Mesenchymal stem cell (in vitro differentiated cells and primary cell): ENCODE data around the gene PID1.

Source experiments
- DNase-seq: peaks from one replicate; pipeline ENCODE4 v3.0.0-alpha.2; 2013
- H2AFZ ChIP-seq: one replicate; pipeline ENCODE4 v1.6.1; 2013; ENCODE audit warnings: low read depth, mild to moderate bottlenecking, control low read depth, inconsistent platforms, low read length, moderate library complexity
- H2AK5ac ChIP-seq: 2 replicates; pipeline ENCODE4 v1.6.1; 2013; ENCODE audit warnings: low read length, moderate library complexity, mild to moderate bottlenecking, inconsistent platforms; ENCODE audit not compliant: severe bottlenecking
- H2BK120ac ChIP-seq: one replicate; pipeline ENCODE4 v1.6.1; 2013; ENCODE audit warnings: low read depth, mild to moderate bottlenecking, inconsistent platforms, low read length, moderate library complexity
- H2BK12ac ChIP-seq, 2 experiments: one replicate each; pipeline ENCODE4 v1.6.1; 2013; ENCODE audit warnings: inconsistent platforms in 2 of 2, low read length in 2 of 2, mild to moderate bottlenecking in 2 of 2, moderate library complexity in 2 of 2, control low read depth in 1 of 2
- H2BK15ac ChIP-seq: one replicate; pipeline ENCODE4 v1.6.1; 2013; ENCODE audit warnings: mild to moderate bottlenecking, low read depth, inconsistent platforms; ENCODE audit not compliant: poor library complexity, severe bottlenecking
- H2BK5ac ChIP-seq: 2 replicates; pipeline ENCODE4 v1.6.1; 2013; ENCODE audit warnings: low read depth, mild to moderate bottlenecking, low read length, control low read depth, inconsistent platforms; ENCODE audit not compliant: poor library complexity, severe bottlenecking
- H3K14ac ChIP-seq, 2 experiments: one replicate each; pipeline ENCODE4 v1.6.1; 2013; ENCODE audit warnings: inconsistent platforms in 2 of 2, low read length in 2 of 2, control low read depth in 1 of 2, mild to moderate bottlenecking in 1 of 2, moderate library complexity in 1 of 2
- H3K18ac ChIP-seq, 2 experiments: one replicate each; pipeline ENCODE4 v1.6.1; 2013; ENCODE audit warnings: inconsistent platforms in 2 of 2, low read length in 2 of 2, control low read depth in 1 of 2, low read depth in 1 of 2, mild to moderate bottlenecking in 1 of 2
- H3K23ac ChIP-seq, 2 experiments: one replicate each; pipeline ENCODE4 v1.6.1; 2013; ENCODE audit warnings: inconsistent platforms in 2 of 2, low read length in 2 of 2, mild to moderate bottlenecking in 2 of 2, moderate library complexity in 2 of 2, control low read depth in 1 of 2
- H3K27ac ChIP-seq: 2 replicates; pipeline ENCODE4 v1.5.1; 2013; ENCODE audit warnings: mild to moderate bottlenecking, moderate library complexity, low read length, control low read depth, inconsistent platforms; ENCODE audit not compliant: poor library complexity, severe bottlenecking
- H3K27me3 ChIP-seq, 2 experiments: 2 replicates each; pipeline versions ENCODE4 v1.6.1 to v1.7.0; 2013; ENCODE audit warnings: low read length in 2 of 2, mild to moderate bottlenecking in 2 of 2, moderate library complexity in 2 of 2, control low read depth in 1 of 2, inconsistent platforms in 1 of 2; ENCODE audit not compliant: control insufficient read depth in 1 of 2, insufficient read depth in 1 of 2
- H3K36me3 ChIP-seq, 2 experiments: 2 replicates each; pipeline versions ENCODE4 v1.6.1 to v1.7.0; 2013; ENCODE audit warnings: low read length in 2 of 2, control low read depth in 1 of 2, inconsistent platforms in 1 of 2, low read depth in 1 of 2, mild to moderate bottlenecking in 1 of 2; ENCODE audit not compliant: insufficient read depth in 2 of 2, control insufficient read depth in 1 of 2
- H3K4ac ChIP-seq, 2 experiments: one replicate each; pipeline ENCODE4 v1.6.1; 2013; ENCODE audit warnings: inconsistent platforms in 2 of 2, low read length in 2 of 2, mild to moderate bottlenecking in 2 of 2, moderate library complexity in 2 of 2, control low read depth in 1 of 2, low read depth in 1 of 2
- H3K4me1 ChIP-seq: 2 replicates; pipeline ENCODE4 v1.6.1; 2013; ENCODE audit warnings: low read depth, low read length, control low read depth; ENCODE audit not compliant: control insufficient read depth, insufficient read depth
- H3K4me2 ChIP-seq: 2 replicates; pipeline ENCODE4 v1.6.1; 2013; ENCODE audit warnings: low read length, mild to moderate bottlenecking, inconsistent platforms; ENCODE audit not compliant: poor library complexity, severe bottlenecking
- H3K4me3 ChIP-seq, 2 experiments: 2 replicates each; pipeline versions ENCODE4 v1.5.1 to v1.7.0; 2013; ENCODE audit warnings: low read length in 2 of 2, mild to moderate bottlenecking in 2 of 2, control low read depth in 1 of 2, low read depth in 1 of 2; ENCODE audit not compliant: insufficient read depth in 1 of 2
- H3K79me1 ChIP-seq: replicated peaks from 2 replicates; pipeline ENCODE4 v1.6.1; 2013; ENCODE audit warnings: mild to moderate bottlenecking, control low read depth, low read length, inconsistent platforms; ENCODE audit not compliant: poor library complexity, severe bottlenecking
- H3K9ac ChIP-seq: 2 replicates; pipeline ENCODE4 v1.7.0; 2013; ENCODE audit warnings: mild to moderate bottlenecking, low read length, moderate library complexity
- H3K9me3 ChIP-seq: 2 replicates; pipeline ENCODE4 v1.7.0; 2013; ENCODE audit warnings: mild to moderate bottlenecking, low read length; ENCODE audit not compliant: control insufficient read depth
- H4K8ac ChIP-seq: one replicate; pipeline ENCODE4 v1.6.1; 2013; ENCODE audit warnings: inconsistent platforms, mild to moderate bottlenecking, low read length, moderate library complexity
- H4K91ac ChIP-seq: one replicate; pipeline ENCODE4 v1.6.1; 2013; ENCODE audit warnings: mild to moderate bottlenecking, low read length, inconsistent platforms
- WGBS: methylation state at CpG from one replicate; pipeline ENCODE4 v1.1.7; 2013; ENCODE audit warnings: mixed read lengths; 5-methylcytosine and 5-hydroxymethylcytosine counted together

The PID1 gene

DNA sequence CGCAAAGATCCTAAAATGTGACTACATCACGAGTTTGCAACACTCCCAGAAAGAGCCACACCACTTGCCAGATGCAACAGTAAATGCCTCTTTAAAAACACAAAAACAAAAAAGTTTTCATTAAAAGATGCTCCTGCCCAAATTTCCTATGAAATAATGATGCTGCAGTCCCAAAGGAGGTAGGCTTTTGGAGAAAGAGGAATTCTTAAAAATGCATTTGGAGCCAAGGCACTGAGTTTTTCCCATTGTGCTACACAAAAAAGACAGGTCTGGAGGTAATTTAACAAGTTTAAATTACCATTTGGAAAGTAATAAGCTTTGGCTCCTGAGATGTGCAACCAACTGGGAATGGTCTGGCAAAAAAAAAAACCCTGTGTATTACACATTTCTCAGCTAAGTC, 145.0 kb downstream of the PID1 start:
- Histone ChIP-seq H3K4me1 (no peaks in the 10 kb centered on the region), H2AFZ (no peak overlapping the region), H3K14ac (no peak overlapping the region), H3K4ac (no peak overlapping the region), H4K8ac (no peak overlapping the region), H3K4me3 (no peak overlapping the region), H3K9me3 (peaks cover 3% of the 10 kb centered on the region), H2BK5ac (no peak overlapping the region), H2BK15ac (no peak overlapping the region), H3K27ac (no peak overlapping the region), H2BK12ac (no peak overlapping the region), H3K79me1 (no peaks in the 10 kb centered on the region), H3K23ac (no peak overlapping the region), H3K18ac (no peak overlapping the region), H3K4me2 (no peak overlapping the region), H2BK120ac (no peak overlapping the region), H3K27me3 (no peaks in the 10 kb centered on the region), H3K36me3 (no peaks in the 10 kb centered on the region), H3K9ac (no peak overlapping the region), H4K91ac (no peak overlapping the region), H2AK5ac (no peak overlapping the region)
- 100% methylated on average over 2 of the region's 2 CpGs for WGBS
- DNase-seq: no peak

DNA sequence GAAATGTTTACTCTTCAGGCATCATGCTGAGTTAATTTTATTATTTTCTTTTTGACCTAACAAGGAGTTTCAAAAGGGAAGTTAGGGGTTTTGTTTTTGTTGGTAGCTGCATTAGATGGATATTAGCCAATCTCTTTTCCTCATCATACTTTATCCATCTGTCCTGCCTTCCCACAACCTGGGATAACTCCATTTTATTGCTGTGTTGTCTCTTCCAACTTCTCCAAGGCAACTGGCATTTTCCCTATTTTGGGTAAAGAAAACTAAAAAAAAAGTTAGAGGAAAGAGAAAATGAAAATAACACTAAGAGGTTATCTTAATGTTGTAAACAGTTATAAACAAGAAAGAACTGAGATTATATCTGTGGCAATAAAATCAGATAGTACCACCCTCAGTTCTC, 147.0 kb downstream of the PID1 start:
- H2BK120ac ChIP-seq: no peak overlapping the region
- no peak overlapping the region for H3K14ac ChIP-seq
- H3K4me1 ChIP-seq: no peaks in the 10 kb centered on the region
- no peak overlapping the region for H2BK15ac ChIP-seq
- H3K4ac ChIP-seq: no peak overlapping the region
- H2AFZ ChIP-seq: no peak overlapping the region
- no peak overlapping the region for H2BK12ac ChIP-seq
- no peak overlapping the region for H2BK5ac ChIP-seq
- H3K36me3 ChIP-seq: no peaks in the 10 kb centered on the region
- no peak overlapping the region for H2AK5ac ChIP-seq
- peak; percentile 9 for DNase-seq
- H3K9ac ChIP-seq: no peak overlapping the region
- peaks cover 3% of the 10 kb centered on the region for H3K9me3 ChIP-seq
- no peak overlapping the region for H3K27ac ChIP-seq
- no peaks in the 10 kb centered on the region for H3K27me3 ChIP-seq
- no peaks in the 10 kb centered on the region for H3K79me1 ChIP-seq
- no peak overlapping the region for H3K4me2 ChIP-seq
- H4K8ac ChIP-seq: no peak overlapping the region
- H3K23ac ChIP-seq: no peak overlapping the region
- H3K18ac ChIP-seq: no peak overlapping the region
- no peak overlapping the region for H4K91ac ChIP-seq
- no peak overlapping the region for H3K4me3 ChIP-seq

DNA sequence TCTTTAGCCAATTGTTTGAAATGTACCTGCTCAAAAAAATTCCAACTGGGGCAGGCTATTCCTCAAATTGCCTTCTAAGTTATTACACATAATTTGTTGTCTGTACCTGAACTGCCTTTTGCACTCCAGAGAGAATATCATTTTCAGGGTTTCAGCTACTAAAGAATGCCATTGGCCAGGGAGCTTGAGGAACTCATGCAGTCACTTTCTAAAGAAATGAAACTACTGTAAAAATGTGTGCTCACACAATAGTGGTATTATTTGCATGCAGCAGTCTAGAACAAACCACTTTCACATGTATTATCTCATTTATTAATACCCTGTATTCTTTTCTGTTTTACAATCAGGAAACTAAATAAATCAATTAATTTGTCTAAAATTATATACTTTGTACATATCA, 152.2 kb downstream of the PID1 start:
- H2AFZ ChIP-seq: no peak overlapping the region
- no peak overlapping the region for H4K8ac ChIP-seq
- no peak overlapping the region for H3K4me2 ChIP-seq
- no peak overlapping the region for H3K9ac ChIP-seq
- H3K4ac ChIP-seq: no peak overlapping the region
- no peak overlapping the region for H4K91ac ChIP-seq
- H3K14ac ChIP-seq: no peak overlapping the region
- no peaks in the 10 kb centered on the region for H3K9me3 ChIP-seq
- no peak overlapping the region for H3K23ac ChIP-seq
- H3K36me3 ChIP-seq: no peaks in the 10 kb centered on the region
- no peak overlapping the region for H2BK12ac ChIP-seq
- no peaks in the 10 kb centered on the region for H3K27me3 ChIP-seq
- no peak overlapping the region for H2BK5ac ChIP-seq
- H2AK5ac ChIP-seq: no peak overlapping the region
- H3K27ac ChIP-seq: no peak overlapping the region
- no peaks in the 10 kb centered on the region for H3K79me1 ChIP-seq
- no peak overlapping the region for H3K4me3 ChIP-seq
- H2BK120ac ChIP-seq: no peak overlapping the region
- DNase-seq: no peak
- no peak overlapping the region for H3K18ac ChIP-seq
- H3K4me1 ChIP-seq: no peaks in the 10 kb centered on the region
- H2BK15ac ChIP-seq: no peak overlapping the region

DNA sequence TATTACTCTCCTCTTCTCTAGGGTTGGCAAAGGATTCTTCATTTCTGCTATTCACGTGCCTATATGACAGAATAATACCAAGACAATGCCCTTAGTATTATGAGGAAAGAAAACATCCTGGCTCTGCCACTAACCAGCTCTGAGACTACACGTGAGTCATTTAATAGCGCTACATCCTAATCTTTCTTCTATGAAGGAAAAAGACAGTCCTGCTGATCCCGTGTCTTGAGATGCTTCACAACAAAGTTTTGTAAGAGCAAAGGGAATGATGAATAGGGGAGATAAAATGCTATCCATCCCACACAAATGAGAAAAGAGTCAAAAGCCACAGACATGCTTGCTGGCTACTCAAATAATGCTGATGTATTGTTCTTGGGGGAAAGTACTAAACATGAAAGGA, 152.8 kb downstream of the PID1 start:
- no peaks in the 10 kb centered on the region for H3K36me3 ChIP-seq
- H3K9ac ChIP-seq: no peak overlapping the region
- H2BK15ac ChIP-seq: no peak overlapping the region
- H2BK120ac ChIP-seq: no peak overlapping the region
- no peaks in the 10 kb centered on the region for H3K9me3 ChIP-seq
- H3K27me3 ChIP-seq: no peaks in the 10 kb centered on the region
- H3K23ac ChIP-seq: no peak overlapping the region
- 67% methylated on average over 4 of the region's 4 CpGs for WGBS
- no peak overlapping the region for H3K18ac ChIP-seq
- no peak overlapping the region for H3K4me2 ChIP-seq
- H2AFZ ChIP-seq: no peak overlapping the region
- no peak overlapping the region for H3K4me3 ChIP-seq
- H4K91ac ChIP-seq: no peak overlapping the region
- H3K27ac ChIP-seq: no peak overlapping the region
- peak; percentile 18 for DNase-seq
- no peak overlapping the region for H3K4ac ChIP-seq
- no peaks in the 10 kb centered on the region for H3K79me1 ChIP-seq
- H2AK5ac ChIP-seq: no peak overlapping the region
- no peak overlapping the region for H3K14ac ChIP-seq
- H2BK5ac ChIP-seq: no peak overlapping the region
- no peaks in the 10 kb centered on the region for H3K4me1 ChIP-seq
- no peak overlapping the region for H4K8ac ChIP-seq
- H2BK12ac ChIP-seq: no peak overlapping the region
